GM04503 (cell line): ENCODE measurements around the gene DCD.
"Not testable (repeated sequence)": the region's sequence is repeated elsewhere in the genome, so short reads cannot be mapped to it uniquely, and the experiment has no call there.

Experiments
- DNase-seq: peaks from one replicate; pipeline ENCODE4 v3.0.0-alpha.2; 2012; ENCODE audit warnings: low read depth

DCD gene

GRCh38 chr12:54648265-54648664 lies at the start of gene DCD:
Gene DCD, minus strand, starts transcription at chr12:54648365. Its CDS starts 62 bp downstream, at chr12:54648303.
- DNase-seq: no peak

GRCh38 chr12:54697851-54698250 lies 49.7 kb upstream of the DCD start:
- no peak for DNase-seq

DNA sequence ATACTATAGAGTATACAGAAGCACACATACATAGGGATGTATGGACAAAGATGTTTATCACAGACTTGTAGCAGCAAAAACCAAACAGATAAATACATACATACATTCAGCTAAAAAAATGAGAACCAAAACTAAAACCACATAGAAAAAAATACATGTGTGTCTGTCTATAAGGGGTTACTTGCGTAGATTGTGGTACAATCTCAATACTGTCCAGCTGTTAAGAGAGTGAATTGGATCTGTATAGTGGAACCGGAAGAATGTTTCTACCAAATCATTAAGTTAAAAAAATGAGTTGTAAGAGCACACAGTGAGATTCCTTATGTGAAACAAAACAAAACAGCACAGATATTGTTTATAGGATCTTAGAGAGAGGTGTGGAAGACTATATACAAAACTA lies 44.2 kb upstream of the DCD start:
- no peak for DNase-seq

DNA sequence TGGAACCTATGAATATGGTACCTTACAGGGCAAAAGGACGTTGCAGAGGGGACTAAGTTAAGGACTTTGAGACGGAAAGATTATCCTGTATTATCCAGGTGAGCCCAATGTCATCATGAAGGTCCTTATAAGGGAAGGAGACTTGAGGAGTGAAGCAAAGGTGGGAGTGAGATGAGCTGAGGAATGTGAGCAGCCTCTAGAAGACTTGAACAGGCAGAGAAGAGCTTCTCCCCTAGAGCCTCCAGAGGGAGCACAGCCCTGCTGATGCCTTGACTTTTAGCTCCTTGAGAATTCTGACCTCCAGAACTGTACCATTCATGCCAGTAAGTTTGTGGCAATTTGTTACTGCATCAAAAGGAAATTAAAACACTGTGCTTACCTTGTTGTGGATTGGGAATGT lies 41.8 kb upstream of the DCD start:
- no peak for DNase-seq

- no peak for DNase-seq
Measured at GRCh38 chr12:54689034-54689372, 40.8 kb upstream of the DCD start.

GRCh38 chr12:54688309-54689033 lies 40.3 kb upstream of the DCD start:
- no peak for DNase-seq

DNA sequence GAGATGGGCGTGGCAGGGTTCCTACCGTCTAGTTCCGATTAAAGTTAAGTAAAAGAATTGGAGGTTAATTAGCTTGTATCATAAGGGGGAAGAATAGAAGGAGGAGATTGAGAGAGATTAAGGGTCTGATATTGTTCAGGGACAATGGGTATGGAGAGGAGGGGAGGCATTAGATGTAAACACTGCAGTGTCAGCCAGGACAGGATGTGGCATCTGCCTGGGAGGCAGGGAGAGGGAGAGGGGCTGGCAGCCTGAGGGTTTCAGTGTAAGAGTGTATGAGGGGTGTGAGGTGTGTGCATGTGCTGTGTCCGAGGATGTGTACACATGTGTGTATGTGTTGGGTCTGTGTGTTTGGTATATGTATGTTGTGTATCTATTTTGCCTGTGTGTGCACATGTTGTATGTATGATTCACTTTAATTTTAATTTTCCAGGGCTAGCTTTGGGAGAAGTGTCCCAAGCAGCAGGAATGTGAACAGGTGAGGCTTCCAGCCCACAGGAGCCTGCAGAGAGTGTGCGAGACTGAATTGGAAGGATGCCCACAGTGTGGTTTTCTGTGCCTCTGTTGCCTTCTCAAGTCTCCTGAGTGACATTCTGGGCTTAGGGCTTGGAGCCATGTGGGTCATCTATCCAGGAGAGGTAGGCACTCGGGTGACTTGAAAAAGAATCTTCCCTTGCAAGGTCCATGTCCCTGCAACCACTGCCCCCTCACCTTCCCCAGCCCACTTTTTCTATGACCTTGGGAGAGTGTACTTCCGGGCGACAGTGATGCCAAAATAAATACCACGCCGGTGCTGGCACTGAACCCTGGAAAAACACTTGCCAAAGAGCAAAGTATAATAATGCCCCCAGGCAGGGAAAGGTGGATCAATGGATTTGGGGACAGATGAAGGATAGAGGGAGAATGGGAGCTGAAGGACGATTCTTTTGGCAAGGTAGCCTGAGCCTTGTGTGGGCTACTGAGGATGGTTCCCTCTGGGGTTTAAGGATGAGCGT lies 36.8 kb upstream of the DCD start:
- no peak for DNase-seq

- DNase-seq: no peak
Measured at GRCh38 chr12:54683398-54683797, 35.2 kb upstream of the DCD start.

DNA sequence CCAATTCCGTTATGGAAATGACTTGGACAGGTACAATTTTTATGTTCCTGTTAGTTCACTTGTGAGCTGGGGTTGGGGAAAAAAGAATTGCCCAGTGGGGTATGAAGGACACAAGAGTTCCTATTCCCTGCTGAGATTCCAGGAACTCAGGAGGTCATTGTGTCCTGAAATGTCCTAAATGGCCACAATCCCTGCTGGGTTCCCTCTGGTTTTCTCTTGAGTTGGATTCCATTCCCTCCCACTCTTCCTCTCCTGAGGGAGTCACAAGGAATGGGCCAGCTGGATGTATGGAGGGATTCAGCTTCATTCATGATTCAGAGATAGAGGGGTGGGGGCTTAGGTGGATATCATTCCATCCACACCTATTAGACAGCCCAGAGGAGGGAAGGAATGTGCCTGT lies 34.5 kb upstream of the DCD start:
- DNase-seq: no peak

DNA sequence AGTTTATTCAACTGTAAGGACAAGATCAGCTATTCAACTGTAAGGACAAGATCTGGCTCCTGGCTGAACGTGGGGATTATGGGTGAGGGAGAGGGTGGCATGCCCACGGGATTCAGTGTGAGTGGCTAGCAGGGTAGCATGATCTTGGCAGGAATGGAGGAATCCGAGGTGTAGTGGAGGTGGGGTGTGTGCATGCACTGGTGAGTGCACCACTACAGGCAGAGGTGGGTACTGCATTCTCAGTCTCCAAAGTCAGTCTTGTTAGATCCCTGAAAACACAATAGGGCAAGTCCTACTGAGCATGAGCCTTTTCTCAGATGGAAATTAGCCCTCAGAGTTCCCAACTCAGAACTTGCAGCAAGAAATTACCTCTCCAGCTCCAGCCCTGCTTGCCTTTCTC lies 32.2 kb upstream of the DCD start:
- no peak for DNase-seq

DNA sequence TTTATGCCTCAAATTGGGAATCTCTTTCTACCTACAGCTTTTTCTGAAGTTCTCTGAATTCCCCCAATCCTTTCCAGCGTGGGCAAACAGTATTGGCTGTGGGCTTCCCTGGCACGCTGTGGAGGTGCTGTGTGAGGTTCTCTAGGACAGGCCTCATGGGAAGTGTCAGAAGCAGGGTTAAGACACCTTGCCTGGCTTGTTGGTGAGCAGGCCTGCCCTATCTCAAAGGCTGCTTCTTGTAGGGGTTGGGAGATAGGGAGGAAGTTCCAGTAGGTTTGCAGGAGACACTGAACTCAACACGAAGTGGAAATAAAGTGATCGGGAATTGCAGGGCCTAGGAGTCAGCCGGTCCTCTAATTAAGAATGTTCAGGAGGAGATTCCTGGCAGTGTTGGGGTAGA lies 30.0 kb upstream of the DCD start:
- DNase-seq: no peak

DNA sequence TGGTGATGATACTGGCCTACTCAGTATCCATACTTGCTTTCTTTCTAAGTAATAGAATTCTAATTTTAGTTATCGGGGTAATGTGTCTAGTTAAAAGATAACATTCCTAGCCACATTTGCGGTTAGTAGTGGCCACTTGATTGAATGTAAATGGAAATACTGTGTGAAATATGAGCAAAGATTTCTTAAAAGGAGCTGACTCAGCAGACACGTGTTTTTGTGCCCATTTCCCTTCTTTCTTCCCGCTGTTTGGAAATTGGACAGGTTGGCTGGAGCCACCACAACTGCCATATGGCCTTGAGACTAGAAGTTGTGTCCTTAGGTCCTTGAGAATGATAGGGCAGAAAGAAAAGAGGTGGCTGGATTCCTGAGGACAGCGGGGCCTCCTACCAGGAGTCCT lies 19.8 kb upstream of the DCD start:
- no peak for DNase-seq

DNA sequence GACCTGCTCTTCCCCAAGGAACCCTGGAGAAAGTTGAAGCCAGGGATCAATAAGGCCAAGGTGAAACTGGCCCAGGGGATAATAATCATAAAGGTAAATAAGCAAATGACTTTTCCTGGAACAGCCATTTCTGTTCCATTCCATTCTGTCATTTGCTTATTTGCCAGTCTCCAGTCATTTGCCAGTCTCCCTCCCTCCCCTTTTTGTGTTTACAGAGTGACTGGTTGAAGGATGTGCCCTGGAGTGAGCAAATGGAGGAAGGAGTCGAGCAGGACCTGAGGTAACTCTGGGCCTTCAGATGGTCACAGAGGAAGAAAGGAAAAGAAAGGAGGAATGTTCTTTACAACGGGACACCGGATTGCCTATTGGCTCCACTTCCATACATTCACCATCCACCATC lies 17.8 kb upstream of the DCD start:
- no peak for DNase-seq

DNA sequence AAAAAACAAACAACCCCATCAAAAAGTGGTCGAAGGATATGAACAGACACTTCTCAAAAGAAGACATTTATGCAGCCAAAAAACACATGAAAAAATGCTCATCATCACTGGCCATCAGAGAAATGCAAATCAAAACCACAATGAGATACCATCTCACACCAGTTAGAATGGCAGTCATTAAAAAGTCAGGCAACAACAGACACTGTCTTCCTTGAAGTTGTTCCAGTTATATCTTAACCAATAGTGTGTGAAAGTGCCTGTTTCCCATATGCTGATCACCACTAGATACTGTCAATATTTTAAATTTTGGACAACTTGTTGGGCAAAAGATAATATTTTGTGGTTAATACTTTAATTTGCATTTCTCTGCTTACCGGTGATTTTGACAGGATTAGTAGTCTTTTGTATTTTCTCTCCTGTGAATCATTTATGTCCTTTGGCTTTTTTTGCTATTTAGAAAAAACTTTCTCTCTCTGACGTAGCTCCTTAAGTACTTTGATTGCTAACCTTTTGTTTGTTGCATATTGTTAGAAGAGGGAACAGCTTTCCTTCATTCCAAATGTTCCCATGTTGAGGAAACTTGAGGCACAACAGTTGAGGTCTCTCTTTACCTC lies 17.0 kb upstream of the DCD start:
- not testable (repeated sequence) for DNase-seq

DNA sequence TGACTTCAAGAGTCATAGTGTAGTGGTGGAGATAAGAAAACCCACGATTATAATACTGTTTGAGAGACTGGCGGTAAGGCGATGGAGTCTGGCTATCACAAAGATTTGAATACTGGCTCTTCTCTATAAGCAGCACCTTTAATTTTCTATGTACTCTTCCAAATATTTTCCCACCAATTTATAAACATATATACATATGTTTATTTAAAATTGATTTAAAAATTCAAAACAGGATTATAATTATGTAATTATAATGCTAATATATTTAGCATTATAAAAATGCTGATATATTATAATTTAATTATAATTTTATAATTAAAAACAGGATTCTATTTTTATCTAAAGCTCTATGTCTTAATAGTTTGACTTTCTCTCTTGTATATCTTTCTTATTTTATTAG lies 15.4 kb upstream of the DCD start:
- DNase-seq: no peak

DNA sequence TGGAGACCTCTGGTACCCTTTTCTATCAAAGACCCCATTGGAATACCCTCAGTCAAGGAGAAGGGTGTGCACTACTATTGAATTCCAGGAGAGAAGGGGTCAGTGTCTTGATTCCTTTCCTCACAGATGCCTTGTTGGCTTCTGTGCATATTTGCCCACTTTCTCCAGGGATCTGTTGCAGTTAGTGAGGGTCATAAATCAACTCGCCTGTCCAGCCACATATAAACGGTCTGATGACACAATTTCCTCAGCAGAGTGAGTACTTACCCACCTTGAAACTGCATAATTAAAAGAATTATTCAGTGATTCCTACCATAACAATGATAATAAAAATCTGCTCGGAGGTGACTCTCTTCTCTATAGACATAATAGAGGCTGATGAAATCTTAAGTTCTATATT lies 13.9 kb upstream of the DCD start:
- no peak for DNase-seq

DNA sequence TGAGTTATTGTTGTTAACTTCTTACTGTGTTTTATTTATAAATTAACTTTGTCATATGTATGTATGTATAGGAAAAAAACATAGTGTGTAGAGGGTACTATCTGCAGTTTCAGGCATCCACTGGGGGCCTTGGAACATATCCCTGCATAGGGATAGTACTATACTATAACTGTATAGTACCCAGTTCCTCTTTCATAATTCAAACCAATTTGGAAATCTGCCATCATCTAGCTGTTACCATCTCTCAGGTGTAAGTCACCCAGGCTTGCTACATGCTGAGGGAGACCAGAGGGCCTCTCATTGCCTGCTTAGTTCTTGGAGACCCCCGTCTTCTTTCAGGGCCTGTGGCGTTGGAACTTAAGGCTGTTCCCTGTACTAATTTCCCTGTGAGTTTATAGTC lies 12.9 kb upstream of the DCD start:
- DNase-seq: no peak

DNA sequence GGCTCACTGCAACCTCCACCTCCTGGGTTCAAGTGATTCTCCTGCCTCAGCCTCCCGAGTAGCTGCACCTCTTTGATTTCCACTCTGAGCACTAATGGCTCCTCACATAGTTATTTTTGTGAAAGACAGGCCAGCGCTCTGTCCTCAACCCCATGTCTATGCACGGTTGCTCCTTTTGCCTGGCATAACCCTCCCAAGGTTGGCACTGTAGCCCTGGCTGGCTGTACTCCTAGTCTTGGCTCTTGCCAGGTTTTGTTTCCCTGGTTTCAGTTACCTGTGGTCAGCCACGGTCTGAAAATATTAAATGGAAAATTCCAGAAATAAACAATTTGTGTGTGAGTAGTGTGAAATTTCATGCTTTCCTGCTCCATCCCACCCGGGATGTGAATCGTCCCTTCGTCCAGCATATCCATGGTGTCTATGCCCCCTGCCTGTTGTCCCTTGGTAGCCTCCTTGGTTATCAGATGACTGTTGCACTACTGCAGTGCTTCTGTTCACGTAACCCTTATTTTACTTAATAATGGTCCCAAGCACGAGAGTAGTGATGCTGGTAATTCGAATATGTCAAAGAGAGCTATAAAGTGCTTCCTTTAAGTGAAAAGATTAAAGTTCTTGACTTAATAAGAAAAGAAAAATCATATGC lies 12.3 kb upstream of the DCD start:
- no peak for DNase-seq

DNA sequence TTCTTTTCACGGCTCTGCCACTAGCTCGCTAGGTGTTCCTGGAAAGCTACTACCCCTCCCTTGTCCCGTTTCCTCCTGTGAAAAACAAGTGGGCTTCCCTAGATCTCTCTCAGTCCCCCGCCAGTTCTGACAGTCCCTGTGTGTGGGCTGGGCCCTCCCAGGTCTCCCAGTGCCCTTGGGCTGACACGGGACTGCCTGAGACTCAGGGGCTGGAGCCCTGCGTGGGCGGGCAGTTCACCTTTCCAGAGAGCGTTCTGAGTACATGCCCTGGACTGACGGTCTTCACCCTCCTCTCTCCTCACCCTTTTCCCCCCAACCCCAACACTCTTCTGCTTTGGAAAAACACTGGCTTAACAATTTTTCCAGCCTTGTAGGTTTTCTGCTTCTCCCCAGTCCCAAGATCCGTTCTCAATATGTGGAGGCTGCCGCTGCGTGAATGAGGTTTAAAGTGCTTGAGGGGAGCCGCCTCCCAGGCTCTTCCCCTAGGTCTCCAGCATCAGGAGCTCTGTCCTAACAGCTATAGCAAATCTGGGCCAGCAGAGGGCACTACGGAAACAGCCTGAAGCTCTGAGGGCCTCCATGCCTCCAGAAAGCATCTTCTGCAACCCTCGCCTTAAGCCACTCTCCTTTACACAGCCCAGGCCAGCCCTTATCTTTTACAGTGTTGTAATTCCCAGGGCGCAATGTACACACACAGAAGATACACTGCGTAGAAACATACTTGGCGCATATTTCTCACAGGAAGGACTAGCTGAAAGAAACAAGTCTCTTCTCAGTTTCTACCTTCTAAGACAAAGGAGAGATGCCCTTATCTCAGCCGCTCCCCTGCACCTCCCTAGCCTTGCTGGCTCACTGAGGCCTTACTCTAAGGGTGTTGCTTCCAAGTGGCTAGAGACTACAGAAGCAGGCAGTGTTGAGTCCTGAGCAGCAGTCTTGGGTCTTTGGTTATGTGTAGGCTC lies 10.4 kb upstream of the DCD start:
- DNase-seq: no peak

GRCh38 chr12:54657105-54657607 lies 9.0 kb upstream of the DCD start:
- DNase-seq: no peak

GRCh38 chr12:54654926-54655325 lies 6.8 kb upstream of the DCD start:
- no peak for DNase-seq
